Measurements from ENCODE around the gene BTBD9. TPM values are rescaled to one million over a fixed set of nuclear protein-coding genes. Genes with fewer than 3 reads are reported as not detected.
"Not testable (repeated sequence)": the region's sequence is repeated elsewhere in the genome, so short reads cannot be mapped to it uniquely, and the experiment has no call there.

The BTBD9 gene
- total and polyA plus RNA-seq, 4 experiments from 2014 or later = 5.2 to 40.4 (median 32.3) TPM

DNA sequence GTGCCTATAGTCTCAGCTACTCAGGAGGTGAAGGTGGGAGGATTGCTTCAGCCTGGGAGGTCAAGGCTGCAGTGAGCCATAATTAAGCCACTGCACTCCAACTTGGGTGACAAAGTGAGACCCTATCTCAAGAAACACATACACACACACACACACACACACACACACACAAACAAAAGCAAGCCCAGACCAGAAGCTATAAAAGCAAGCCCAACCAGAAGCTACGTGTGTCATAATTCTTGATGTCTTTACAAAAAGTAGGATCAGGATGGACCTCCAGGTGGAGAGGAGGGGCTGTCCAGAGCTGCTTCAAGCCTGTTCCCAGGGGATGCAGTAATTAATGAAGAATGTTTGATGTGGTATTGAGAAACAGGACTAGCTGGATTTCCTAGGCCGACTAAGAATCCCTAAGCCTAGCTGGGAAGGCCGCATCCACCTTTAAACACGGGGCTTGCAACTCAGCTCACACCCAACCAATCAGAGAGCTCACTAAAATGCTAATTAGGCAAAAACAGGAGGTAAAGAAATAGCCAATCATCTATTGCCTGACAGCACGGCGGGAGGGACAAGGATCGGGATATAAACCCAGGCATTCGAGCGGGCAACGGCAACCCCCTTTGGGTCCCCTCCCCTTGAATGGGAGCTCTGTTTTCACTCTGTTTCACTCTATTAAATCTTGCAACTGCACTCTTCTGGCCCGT is 213.8 kb downstream of the BTBD9 start:
- Mint-ChIP-seq H3K27ac (peak overlapping the region in 1 of 7 donors; percentile 46), H3K36me3 (peaks cover 7 to 19% of the 10 kb centered on the region in 2 donors)
- H3K4me3 Mint-ChIP-seq; H3K9me3 ChIP-seq (ENCODE audit: control insufficient read depth in 1 of 2, low read length in 2 of 2); H3K36me3 ChIP-seq (ENCODE audit: insufficient read depth, low read length); H3K4me3 ChIP-seq (ENCODE audit: low read length in 2 of 2); H3K4me1 ChIP-seq (ENCODE audit: insufficient read depth, low read length); H3K9me3 Mint-ChIP-seq; H3K27me3 Mint-ChIP-seq; POLR2A ChIA-PET (ENCODE audit: partially characterized antibody); H3K27ac ChIP-seq (ENCODE audit: low read depth, low read length); H3K4me1 Mint-ChIP-seq; DNase-seq; intact Hi-C loops (cut with micrococcal nuclease); H3K27me3 ChIP-seq (ENCODE audit: insufficient read depth, low read length): not testable (repeated sequence)
- CTCF ChIA-PET (ENCODE audit: partially characterized antibody) = interaction anchor here (1.1 kb wide), 1 partner anchor 12 kb away, joined by 3 read pairs; no protein-coding TSS in a partner anchor

DNA sequence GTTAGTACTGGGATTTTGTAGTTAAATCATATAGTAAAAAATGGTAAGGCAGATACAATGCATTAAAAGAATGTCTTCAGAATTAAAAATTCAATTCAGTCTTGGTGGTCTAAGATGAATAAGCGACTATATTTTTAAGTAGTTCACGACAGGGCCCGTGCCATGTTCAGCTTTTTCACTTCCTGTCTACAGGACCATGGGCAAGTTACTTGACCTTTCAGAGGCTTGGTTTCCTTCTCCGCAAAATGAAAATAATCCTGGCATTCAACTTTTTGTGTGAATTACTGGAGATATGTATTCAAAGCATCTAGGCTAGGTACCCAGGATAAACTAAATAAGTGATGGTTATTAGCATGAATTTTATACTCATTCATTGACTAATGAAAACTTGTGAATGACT is 216.0 kb downstream of the BTBD9 start:
- Mint-ChIP-seq H3K36me3 (peaks cover 7 to 10% of the 10 kb centered on the region in 2 donors), H3K4me3 (no peak overlapping the region), H3K27ac (no peak overlapping the region), H3K4me1 (peaks cover 0 to 8% (median 3%) of the 10 kb centered on the region in 4 donors), H3K9me3 (no peaks in the 10 kb centered on the region), H3K27me3 (no peaks in the 10 kb centered on the region)
- H3K27me3 ChIP-seq (ENCODE audit: insufficient read depth, low read length) = no peaks in the 10 kb centered on the region
- no peaks in the 10 kb centered on the region for H3K4me1 ChIP-seq (ENCODE audit: insufficient read depth, low read length)
- no peaks in the 10 kb centered on the region for H3K36me3 ChIP-seq (ENCODE audit: insufficient read depth, low read length)
- intact Hi-C loops (cut with micrococcal nuclease) = no loop called here
- ChIA-PET POLR2A (ENCODE audit: partially characterized antibody) (no interaction called here), CTCF (ENCODE audit: partially characterized antibody) (no interaction called here)
- H3K9me3 ChIP-seq (ENCODE audit: control insufficient read depth in 1 of 2, low read length in 2 of 2) = no peaks in the 10 kb centered on the region
- H3K27ac ChIP-seq (ENCODE audit: low read depth, low read length) = no peak overlapping the region
- H3K4me3 ChIP-seq (ENCODE audit: low read length in 2 of 2) = no peak overlapping the region
- DNase-seq = no peak

DNA sequence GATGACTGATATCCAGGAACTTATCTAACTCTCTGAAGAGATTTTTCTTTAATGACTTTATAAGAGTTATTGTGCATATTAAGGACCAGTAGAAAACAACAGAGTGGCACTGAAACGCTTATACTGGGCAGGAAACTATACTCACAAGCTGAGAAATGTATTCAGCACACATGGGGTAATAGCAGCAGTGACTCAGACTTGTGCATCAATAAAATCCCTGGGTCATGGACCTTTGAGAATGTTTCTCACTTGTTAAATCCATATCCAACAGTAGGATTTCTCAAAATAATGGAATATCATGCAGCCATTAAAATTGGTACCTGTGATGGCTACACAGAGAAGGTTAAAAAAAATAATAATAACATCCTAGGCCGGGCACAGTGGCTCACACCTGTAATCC is 219.5 kb downstream of the BTBD9 start:
- Histone ChIP-seq H3K36me3 (ENCODE audit: insufficient read depth, low read length) (no peaks in the 10 kb centered on the region), H3K27ac (ENCODE audit: low read depth, low read length) (no peak overlapping the region), H3K27me3 (ENCODE audit: insufficient read depth, low read length) (no peaks in the 10 kb centered on the region), H3K4me3 (ENCODE audit: low read length in 2 of 2) (no peak overlapping the region), H3K4me1 (ENCODE audit: insufficient read depth, low read length) (no peaks in the 10 kb centered on the region), H3K9me3 (ENCODE audit: control insufficient read depth in 1 of 2, low read length in 2 of 2) (no peaks in the 10 kb centered on the region)
- H3K27ac Mint-ChIP-seq = no peak overlapping the region
- no peaks in the 10 kb centered on the region for H3K27me3 Mint-ChIP-seq
- ChIA-PET POLR2A (ENCODE audit: partially characterized antibody) (no interaction called here), CTCF (ENCODE audit: partially characterized antibody) (no interaction called here)
- no peaks in the 10 kb centered on the region for H3K9me3 Mint-ChIP-seq
- H3K4me1 Mint-ChIP-seq = no peaks in the 10 kb centered on the region
- no peak for DNase-seq
- no peak overlapping the region for H3K4me3 Mint-ChIP-seq
- peaks cover 0 to 3% of the 10 kb centered on the region in 2 donors for H3K36me3 Mint-ChIP-seq
- intact Hi-C loops (cut with micrococcal nuclease) = no loop called here

DNA sequence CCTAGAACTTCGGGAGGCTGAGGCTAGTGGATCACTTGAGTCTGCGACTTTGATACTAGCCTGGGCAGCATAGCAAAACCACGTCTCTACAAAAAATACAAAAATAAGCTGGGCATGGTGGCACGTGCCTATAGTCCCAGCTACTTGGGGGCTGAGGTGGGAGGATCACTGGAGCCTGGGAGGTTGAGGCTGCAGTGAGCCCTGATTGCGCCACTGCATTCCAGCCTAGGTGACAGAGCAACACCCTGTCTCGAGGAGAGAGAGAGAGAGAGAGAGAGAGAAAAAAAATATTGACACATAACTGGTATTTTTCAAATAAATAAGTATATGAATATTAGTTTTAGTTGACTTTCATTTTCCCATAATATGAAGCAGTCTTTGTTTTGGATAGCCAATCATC is 222.2 kb downstream of the BTBD9 start:
- peaks cover 0 to 5% (median 3%) of the 10 kb centered on the region in 4 donors for H3K4me1 Mint-ChIP-seq
- CTCF ChIA-PET (ENCODE audit: partially characterized antibody) = no interaction called here

DNA sequence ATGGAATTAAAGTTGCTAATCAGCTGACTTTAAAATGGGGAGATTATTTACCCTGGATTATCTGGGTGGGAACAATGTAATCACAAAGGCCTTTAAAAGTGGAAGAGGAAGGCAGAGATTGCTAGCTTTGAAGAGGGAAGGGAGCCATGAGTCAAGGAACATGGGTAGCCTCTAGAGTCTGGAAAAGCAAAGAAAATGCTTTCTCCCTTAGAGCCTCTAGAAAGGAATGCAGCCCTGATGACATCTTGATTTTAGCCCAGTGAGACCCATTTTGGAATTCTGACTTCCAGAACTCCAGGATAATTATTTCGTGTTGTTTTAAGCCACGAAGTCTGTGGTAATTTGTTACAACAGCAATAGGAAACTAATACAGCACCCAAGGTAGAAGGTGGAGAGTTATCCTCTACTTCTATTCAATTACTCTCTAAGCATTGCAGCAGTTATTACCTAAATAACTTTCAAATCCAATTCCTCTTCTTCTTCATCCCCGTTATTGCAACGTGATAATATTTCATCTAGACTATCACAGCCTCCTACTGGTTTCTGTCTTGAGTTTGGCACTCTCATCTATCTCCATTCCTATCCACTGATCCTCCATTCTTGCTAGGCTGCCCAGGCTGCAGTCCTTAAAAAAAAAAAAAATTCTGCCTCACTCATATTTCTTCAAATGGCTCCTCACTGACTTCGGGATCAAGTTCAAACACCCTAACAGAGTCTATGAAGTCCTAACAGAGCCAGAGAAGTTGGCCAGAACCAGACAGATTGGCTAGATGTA is 224.3 kb downstream of the BTBD9 start:
- POLR2A ChIA-PET (ENCODE audit: partially characterized antibody) = no interaction called here
- Mint-ChIP-seq H3K36me3 (peaks cover 0 to 3% of the 10 kb centered on the region in 2 donors), H3K27me3 (no peaks in the 10 kb centered on the region), H3K27ac (peak overlapping the region in 2 of 7 donors; percentile 30 to 31), H3K4me1 (peaks cover 0 to 5% (median 3%) of the 10 kb centered on the region in 4 donors), H3K9me3 (no peaks in the 10 kb centered on the region), H3K4me3 (no peak overlapping the region)
- Histone ChIP-seq H3K4me3 (ENCODE audit: low read length in 2 of 2) (no peak overlapping the region), H3K27ac (ENCODE audit: low read depth, low read length) (no peak overlapping the region), H3K27me3 (ENCODE audit: insufficient read depth, low read length) (no peaks in the 10 kb centered on the region), H3K9me3 (ENCODE audit: control insufficient read depth in 1 of 2, low read length in 2 of 2) (no peaks in the 10 kb centered on the region), H3K4me1 (ENCODE audit: insufficient read depth, low read length) (no peaks in the 10 kb centered on the region), H3K36me3 (ENCODE audit: insufficient read depth, low read length) (no peaks in the 10 kb centered on the region)
- CTCF ChIA-PET (ENCODE audit: partially characterized antibody) = no interaction called here
- no peak for DNase-seq
- intact Hi-C loops (cut with micrococcal nuclease) = no loop called here

More for the DNA sequence above, 222.2 kb downstream of the BTBD9 start:
- Mint-ChIP-seq H3K27ac (peak overlapping the region in 1 of 7 donors; percentile 28), H3K36me3 (peaks cover 0 to 3% of the 10 kb centered on the region in 2 donors), H3K9me3 (no peaks in the 10 kb centered on the region), H3K27me3 (no peaks in the 10 kb centered on the region), H3K4me3 (no peak overlapping the region)
- H3K27ac ChIP-seq (ENCODE audit: low read depth, low read length) = no peak overlapping the region
- no peaks in the 10 kb centered on the region for H3K36me3 ChIP-seq (ENCODE audit: insufficient read depth, low read length)
- H3K9me3 ChIP-seq (ENCODE audit: control insufficient read depth in 1 of 2, low read length in 2 of 2) = no peaks in the 10 kb centered on the region
- H3K27me3 ChIP-seq (ENCODE audit: insufficient read depth, low read length) = no peaks in the 10 kb centered on the region
- no peak for DNase-seq
- H3K4me1 ChIP-seq (ENCODE audit: insufficient read depth, low read length) = no peaks in the 10 kb centered on the region
- intact Hi-C loops (cut with micrococcal nuclease) = no loop called here
- H3K4me3 ChIP-seq (ENCODE audit: low read length in 2 of 2) = no peak overlapping the region
- POLR2A ChIA-PET (ENCODE audit: partially characterized antibody) = no interaction called here

DNA sequence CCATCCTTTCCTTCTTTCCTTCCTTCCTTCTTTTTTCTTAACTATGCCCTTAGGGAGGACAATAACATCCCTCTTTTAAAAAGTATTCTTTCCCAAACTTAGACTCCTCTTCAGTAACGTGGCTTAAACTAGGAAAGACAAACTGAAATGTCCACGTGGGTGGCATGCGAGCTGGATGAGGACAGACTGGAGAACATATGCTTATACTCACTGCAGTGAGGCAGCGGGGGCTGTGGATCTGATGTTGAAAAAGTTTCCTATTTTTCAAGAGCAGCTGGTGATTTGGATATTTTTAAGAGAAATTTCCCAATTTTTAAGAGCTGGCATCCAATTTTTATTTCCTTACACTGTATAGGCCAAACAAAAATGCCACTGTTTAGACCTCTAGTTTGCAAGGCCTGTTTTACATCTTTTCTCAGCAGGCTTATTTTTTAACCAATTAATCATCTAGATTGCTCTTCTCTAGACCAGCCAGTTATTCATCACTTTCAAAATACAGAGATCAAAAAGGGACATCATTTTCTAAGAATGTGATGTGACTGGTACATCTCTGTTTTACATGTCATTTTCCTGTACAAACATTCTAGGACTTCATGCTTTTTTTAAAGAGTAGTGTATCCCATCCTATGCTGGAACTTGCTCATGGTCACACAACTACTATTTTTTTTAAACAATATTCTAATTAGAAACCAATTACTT is 226.5 kb downstream of the BTBD9 start:
- Histone ChIP-seq H3K4me1 (ENCODE audit: insufficient read depth, low read length) (no peaks in the 10 kb centered on the region), H3K4me3 (ENCODE audit: low read length in 2 of 2) (no peak overlapping the region), H3K36me3 (ENCODE audit: insufficient read depth, low read length) (no peaks in the 10 kb centered on the region), H3K27ac (ENCODE audit: low read depth, low read length) (no peak overlapping the region), H3K27me3 (ENCODE audit: insufficient read depth, low read length) (no peaks in the 10 kb centered on the region), H3K9me3 (ENCODE audit: control insufficient read depth in 1 of 2, low read length in 2 of 2) (no peaks in the 10 kb centered on the region)
- Mint-ChIP-seq H3K9me3 (no peaks in the 10 kb centered on the region), H3K27me3 (no peaks in the 10 kb centered on the region), H3K27ac (no peak overlapping the region), H3K4me3 (no peak overlapping the region), H3K4me1 (peaks cover 0 to 5% (median 3%) of the 10 kb centered on the region in 4 donors), H3K36me3 (peaks cover 0 to 3% of the 10 kb centered on the region in 2 donors)
- intact Hi-C loops (cut with micrococcal nuclease) = no loop called here
- CTCF ChIA-PET (ENCODE audit: partially characterized antibody) = no interaction called here
- POLR2A ChIA-PET (ENCODE audit: partially characterized antibody) = no interaction called here
- no peak for DNase-seq

DNA sequence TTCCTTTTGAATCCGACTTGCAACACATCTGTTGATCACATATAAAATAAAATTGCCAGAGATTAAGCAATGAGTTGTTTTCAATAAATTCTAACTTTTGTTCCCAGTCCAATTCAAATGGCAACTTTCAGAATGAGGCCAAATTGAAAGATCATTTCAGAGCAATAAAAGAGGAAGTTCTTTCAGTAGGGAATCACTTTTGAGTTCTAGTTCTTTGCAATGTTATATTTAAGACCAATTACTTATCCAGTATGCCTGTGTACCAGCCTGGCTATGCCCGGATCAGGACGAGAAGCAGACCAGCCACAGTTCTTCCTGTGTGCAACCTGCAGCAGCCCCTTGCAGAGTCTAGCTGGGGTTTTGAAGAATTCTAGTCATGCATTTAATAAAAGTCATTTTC is 232.5 kb downstream of the BTBD9 start:
- H3K9me3 Mint-ChIP-seq = no peaks in the 10 kb centered on the region
- CTCF ChIA-PET (ENCODE audit: partially characterized antibody) = no interaction called here
- POLR2A ChIA-PET (ENCODE audit: partially characterized antibody) = no interaction called here

More for the DNA sequence above, 232.5 kb downstream of the BTBD9 start:
- Mint-ChIP-seq H3K27ac (no peak overlapping the region), H3K4me1 (peaks cover 10 to 23% (median 17%) of the 10 kb centered on the region in 4 donors), H3K4me3 (no peak overlapping the region), H3K36me3 (peaks cover 0 to 2% of the 10 kb centered on the region in 2 donors), H3K27me3 (no peaks in the 10 kb centered on the region)
- Histone ChIP-seq H3K27me3 (ENCODE audit: insufficient read depth, low read length) (no peaks in the 10 kb centered on the region), H3K4me3 (ENCODE audit: low read length in 2 of 2) (no peak overlapping the region), H3K4me1 (ENCODE audit: insufficient read depth, low read length) (no peaks in the 10 kb centered on the region), H3K27ac (ENCODE audit: low read depth, low read length) (no peak overlapping the region), H3K9me3 (ENCODE audit: control insufficient read depth in 1 of 2, low read length in 2 of 2) (no peaks in the 10 kb centered on the region), H3K36me3 (ENCODE audit: insufficient read depth, low read length) (no peaks in the 10 kb centered on the region)
- intact Hi-C loops (cut with micrococcal nuclease) = no loop called here
- DNase-seq = no peak

All from CD4-positive, alpha-beta memory T cell (primary cell).